Measurements from ENCODE around the gene UNC5C.
A peak's percentile ranks its signal among the peaks of the same experiment; 100 is the strongest.

Gene UNC5C

GRCh38 chr4:95363966-95364365 is 184.8 kb downstream of the UNC5C start:
- TF ChIP-seq GATA1 (IDR thresholded peaks at IDR 0.05; ENCODE audit: low read depth, low read length) (no peak), POLR2A (IDR thresholded peaks at IDR 0.05; ENCODE audit: low read length) (no peak)
- no peak for DNase-seq

- DNase-seq: no peak
- TF ChIP-seq POLR2A (IDR thresholded peaks at IDR 0.05; ENCODE audit: low read length) (no peak), GATA1 (IDR thresholded peaks at IDR 0.05; ENCODE audit: low read depth, low read length) (no peak)
Observed at GRCh38 chr4:95363559-95363925, 185.2 kb downstream of the UNC5C start.

GRCh38 chr4:95362906-95363558 is 185.7 kb downstream of the UNC5C start:
- peak; percentile 42 to 45 for DNase-seq
- no peak for TF ChIP-seq POLR2A (IDR thresholded peaks at IDR 0.05; ENCODE audit: low read length)

- no peak for TF ChIP-seq POLR2A (IDR thresholded peaks at IDR 0.05; ENCODE audit: low read length)
- TF ChIP-seq GATA1 (IDR thresholded peaks at IDR 0.05; ENCODE audit: low read depth, low read length): no peak
- no peak for DNase-seq
Observed at GRCh38 chr4:95362066-95362465, 186.7 kb downstream of the UNC5C start.

GRCh38 chr4:95361696-95361965 is 187.1 kb downstream of the UNC5C start:
- TF ChIP-seq POLR2A (IDR thresholded peaks at IDR 0.05; ENCODE audit: low read length): no peak
- TF ChIP-seq GATA1 (IDR thresholded peaks at IDR 0.05; ENCODE audit: low read depth, low read length): no peak
- no peak for DNase-seq

- TF ChIP-seq GATA1 (IDR thresholded peaks at IDR 0.05; ENCODE audit: low read depth, low read length) (no peak), POLR2A (IDR thresholded peaks at IDR 0.05; ENCODE audit: low read length) (no peak)
- no peak for DNase-seq
Observed at GRCh38 chr4:95360906-95361695, 187.7 kb downstream of the UNC5C start.

- no peak for DNase-seq
- no peak for TF ChIP-seq GATA1 (IDR thresholded peaks at IDR 0.05; ENCODE audit: low read depth, low read length)
- no peak for TF ChIP-seq POLR2A (IDR thresholded peaks at IDR 0.05; ENCODE audit: low read length)
Observed at GRCh38 chr4:95360256-95360903, 188.4 kb downstream of the UNC5C start.

- DNase-seq: no peak
- no peak for TF ChIP-seq GATA1 (IDR thresholded peaks at IDR 0.05; ENCODE audit: low read depth, low read length)
- TF ChIP-seq POLR2A (IDR thresholded peaks at IDR 0.05; ENCODE audit: low read length): no peak
Observed at GRCh38 chr4:95358421-95358820, 190.4 kb downstream of the UNC5C start.

- TF ChIP-seq POLR2A (IDR thresholded peaks at IDR 0.05; ENCODE audit: low read length) (no peak), GATA1 (IDR thresholded peaks at IDR 0.05; ENCODE audit: low read depth, low read length) (no peak)
- no peak for DNase-seq
Observed at GRCh38 chr4:95355021-95355420, 193.8 kb downstream of the UNC5C start.

- TF ChIP-seq POLR2A (IDR thresholded peaks at IDR 0.05; ENCODE audit: low read length): no peak
- TF ChIP-seq GATA1 (IDR thresholded peaks at IDR 0.05; ENCODE audit: low read depth, low read length): no peak
Observed at GRCh38 chr4:95348418-95348817, 200.4 kb downstream of the UNC5C start.

GRCh38 chr4:95343235-95343634 is 205.5 kb downstream of the UNC5C start:
- no peak for TF ChIP-seq GATA1 (IDR thresholded peaks at IDR 0.05; ENCODE audit: low read depth, low read length)
- TF ChIP-seq POLR2A (IDR thresholded peaks at IDR 0.05; ENCODE audit: low read length): no peak
- no peak for DNase-seq

More at GRCh38 chr4:95348418-95348817, 200.4 kb downstream of the UNC5C start:
- DNase-seq: no peak

GRCh38 chr4:95340191-95340590 is 208.6 kb downstream of the UNC5C start:
- TF ChIP-seq GATA1 (IDR thresholded peaks at IDR 0.05; ENCODE audit: low read depth, low read length) (no peak), POLR2A (IDR thresholded peaks at IDR 0.05; ENCODE audit: low read length) (no peak)
- no peak for DNase-seq

GRCh38 chr4:95325665-95326064 is 223.1 kb downstream of the UNC5C start:
- TF ChIP-seq GATA1 (IDR thresholded peaks at IDR 0.05; ENCODE audit: low read depth, low read length) (no peak), POLR2A (IDR thresholded peaks at IDR 0.05; ENCODE audit: low read length) (no peak)
- no peak for DNase-seq

- no peak for TF ChIP-seq GATA1 (IDR thresholded peaks at IDR 0.05; ENCODE audit: low read depth, low read length)
- no peak for TF ChIP-seq POLR2A (IDR thresholded peaks at IDR 0.05; ENCODE audit: low read length)
- no peak for DNase-seq
Observed at GRCh38 chr4:95319169-95319568, 229.6 kb downstream of the UNC5C start.

- TF ChIP-seq POLR2A (IDR thresholded peaks at IDR 0.05; ENCODE audit: low read length) (no peak), GATA1 (IDR thresholded peaks at IDR 0.05; ENCODE audit: low read depth, low read length) (no peak)
- no peak for DNase-seq
Observed at GRCh38 chr4:95318483-95318882, 230.3 kb downstream of the UNC5C start.

Data from erythroblast (primary cell).